LNCAP (cell line): ENCODE results near the gene GPR150.
A peak's percentile ranks its signal among the peaks of the same experiment; 100 is the strongest.

Source experiments
- TF ChIP-seq, protein P1 (sequence below): fragments of 450-650 bp; IDR thresholded peaks from 2 replicates; pipeline ENCODE4 v1.5.1; 2017; ENCODE audit warnings: mild to moderate bottlenecking

The GPR150 gene

DNA sequence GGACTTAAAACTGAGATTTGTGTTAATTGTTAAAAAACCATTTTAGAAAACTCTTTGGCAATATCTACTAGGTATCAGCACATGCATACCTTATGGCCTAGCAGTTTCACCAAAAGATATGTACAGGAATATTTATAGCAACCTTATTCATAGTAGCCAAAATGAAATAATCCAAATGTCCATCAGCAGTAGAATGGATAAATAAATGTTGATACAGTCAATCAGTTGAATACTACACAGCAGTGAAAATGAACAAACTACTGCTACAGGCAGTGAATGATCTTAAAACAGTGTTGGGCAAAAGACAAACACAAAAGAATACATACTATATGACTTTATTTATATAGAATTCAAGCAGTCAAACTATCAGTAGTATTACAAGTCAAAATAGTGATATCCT lies 43.1 kb downstream of the GPR150 start:
- TF ChIP-seq, protein P1, sequence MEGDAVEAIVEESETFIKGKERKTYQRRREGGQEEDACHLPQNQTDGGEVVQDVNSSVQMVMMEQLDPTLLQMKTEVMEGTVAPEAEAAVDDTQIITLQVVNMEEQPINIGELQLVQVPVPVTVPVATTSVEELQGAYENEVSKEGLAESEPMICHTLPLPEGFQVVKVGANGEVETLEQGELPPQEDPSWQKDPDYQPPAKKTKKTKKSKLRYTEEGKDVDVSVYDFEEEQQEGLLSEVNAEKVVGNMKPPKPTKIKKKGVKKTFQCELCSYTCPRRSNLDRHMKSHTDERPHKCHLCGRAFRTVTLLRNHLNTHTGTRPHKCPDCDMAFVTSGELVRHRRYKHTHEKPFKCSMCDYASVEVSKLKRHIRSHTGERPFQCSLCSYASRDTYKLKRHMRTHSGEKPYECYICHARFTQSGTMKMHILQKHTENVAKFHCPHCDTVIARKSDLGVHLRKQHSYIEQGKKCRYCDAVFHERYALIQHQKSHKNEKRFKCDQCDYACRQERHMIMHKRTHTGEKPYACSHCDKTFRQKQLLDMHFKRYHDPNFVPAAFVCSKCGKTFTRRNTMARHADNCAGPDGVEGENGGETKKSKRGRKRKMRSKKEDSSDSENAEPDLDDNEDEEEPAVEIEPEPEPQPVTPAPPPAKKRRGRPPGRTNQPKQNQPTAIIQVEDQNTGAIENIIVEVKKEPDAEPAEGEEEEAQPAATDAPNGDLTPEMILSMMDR: no peak

DNA sequence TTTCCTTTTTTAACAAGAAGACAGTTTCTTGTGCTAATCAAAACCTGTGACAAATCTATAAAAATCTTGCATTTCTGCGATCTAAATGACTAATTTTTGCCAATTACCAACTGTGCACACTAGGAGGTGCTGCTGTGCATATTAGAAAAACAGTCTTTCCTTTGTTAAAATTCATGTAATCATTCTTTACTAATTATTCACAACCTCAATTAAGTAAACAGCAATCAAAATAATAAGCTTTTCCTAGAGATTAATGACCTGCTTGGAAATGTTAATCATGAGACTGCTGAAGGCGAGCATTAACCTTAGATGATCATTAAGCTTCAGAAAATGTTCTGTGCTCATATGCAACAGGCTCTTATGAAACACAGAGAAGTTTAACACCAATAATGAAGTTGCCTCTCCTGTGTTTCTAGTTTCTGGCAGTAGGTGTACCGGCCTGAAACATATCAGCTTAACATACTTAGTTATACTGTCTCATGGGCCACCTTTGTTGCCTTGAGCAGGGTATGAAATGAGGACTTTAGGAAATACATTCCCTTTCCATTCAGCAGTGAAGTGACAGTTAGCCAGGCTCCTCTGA lies 44.4 kb downstream of the GPR150 start:
- TF ChIP-seq, protein P1: peak; percentile 89

DNA sequence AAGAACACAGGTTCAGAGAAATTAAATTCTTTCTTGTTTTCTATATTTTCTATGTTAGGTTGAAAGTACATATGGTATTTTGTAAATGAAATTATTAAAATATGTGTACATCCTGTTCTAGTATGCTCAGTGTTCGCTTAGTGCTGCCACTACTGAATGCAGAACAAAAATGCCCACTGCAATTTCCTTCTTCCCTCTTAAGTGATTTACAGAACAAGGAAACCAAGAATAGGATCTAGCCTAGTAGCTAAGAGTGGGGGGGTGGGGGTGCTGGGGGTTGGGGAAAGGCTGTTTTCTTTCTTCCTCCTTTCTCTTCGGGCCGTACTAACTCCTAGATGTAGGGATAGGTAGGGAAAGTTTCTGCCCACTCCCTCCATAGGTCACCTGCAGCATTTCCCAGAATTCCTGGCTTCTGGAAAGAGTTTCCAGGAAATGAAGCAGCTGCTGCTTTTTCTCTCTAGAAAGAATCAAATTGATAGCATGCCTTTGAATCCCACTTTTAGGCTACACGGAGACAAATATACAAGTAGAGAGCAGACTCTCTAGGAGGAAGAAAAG lies 47.3 kb downstream of the GPR150 start:
- TF ChIP-seq, protein P1: no peak

DNA sequence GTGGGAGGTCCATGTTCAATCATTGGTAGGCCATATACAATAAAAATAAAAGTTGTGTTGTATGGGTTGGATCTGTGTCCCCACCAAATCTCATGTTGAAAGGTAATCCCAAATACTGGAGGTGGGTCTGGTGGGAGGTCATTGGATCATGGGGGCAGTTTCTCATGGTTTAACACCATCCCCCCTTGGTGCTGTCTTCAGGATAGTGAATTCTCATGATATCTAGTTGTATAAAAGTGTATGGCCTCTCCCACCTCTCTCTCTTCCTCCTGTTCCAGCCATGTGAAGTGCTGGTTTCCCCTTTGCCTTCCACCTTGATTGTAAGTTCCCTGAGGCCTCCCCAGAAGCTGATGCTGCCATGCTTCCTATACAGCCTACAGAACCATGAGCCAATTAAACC lies 47.8 kb downstream of the GPR150 start:
- TF ChIP-seq, protein P1: no peak

DNA sequence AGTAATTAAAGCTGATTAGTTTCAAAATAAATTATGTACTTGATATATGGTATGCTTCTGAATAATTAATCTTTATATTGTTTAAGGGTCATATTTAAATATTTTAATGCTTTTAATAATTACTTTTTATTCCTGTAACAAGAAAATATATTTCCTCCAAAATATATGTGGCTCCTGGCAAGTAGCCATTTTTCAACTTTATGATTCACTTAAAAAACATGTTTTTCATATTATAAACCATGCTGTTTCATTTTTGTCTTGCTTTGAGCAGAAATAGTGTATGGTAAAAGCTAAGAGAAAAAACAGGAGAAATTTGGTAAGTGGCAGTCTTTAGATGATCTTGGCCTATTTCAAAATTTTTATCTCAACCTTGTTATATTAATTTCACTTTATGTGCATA lies 48.3 kb downstream of the GPR150 start:
- TF ChIP-seq, protein P1: no peak

DNA sequence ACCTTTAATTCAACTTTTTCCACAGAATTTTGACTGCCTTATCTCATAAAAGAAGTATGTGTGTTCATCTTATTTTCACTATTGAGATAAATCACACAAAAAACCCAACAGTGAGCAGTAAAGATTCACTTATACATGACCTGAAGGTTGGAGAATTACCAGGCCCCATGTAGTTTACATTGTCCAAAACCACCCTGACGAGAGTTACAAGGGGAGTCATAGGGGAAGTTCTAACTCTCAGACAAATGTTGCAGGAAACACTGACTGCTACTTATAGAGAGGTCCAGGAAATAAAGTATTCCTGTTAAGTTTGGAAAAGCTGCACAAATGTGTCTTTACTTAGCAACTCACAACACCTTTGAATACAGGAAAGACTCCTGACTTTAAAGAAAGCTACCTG lies 48.8 kb downstream of the GPR150 start:
- TF ChIP-seq, protein P1: no peak

DNA sequence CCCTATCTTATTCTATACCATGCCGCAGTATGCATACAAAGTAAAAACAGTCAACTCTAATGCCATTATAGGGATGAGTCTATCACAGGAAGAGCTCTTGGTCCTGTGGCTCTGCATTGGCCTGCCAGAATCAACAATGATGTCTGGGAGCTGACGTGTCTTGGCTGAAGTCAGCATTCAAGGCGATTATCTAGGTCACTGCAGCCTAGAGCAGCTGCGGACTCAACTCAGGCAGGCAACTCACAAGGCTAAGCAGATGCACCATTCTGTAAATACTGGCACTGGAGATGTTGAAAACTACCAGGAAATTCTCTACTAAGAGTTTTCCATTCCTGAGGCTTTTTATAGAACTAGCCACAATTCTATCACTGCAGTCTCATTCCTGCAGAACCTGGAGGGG lies 49.7 kb downstream of the GPR150 start:
- TF ChIP-seq, protein P1: no peak

DNA sequence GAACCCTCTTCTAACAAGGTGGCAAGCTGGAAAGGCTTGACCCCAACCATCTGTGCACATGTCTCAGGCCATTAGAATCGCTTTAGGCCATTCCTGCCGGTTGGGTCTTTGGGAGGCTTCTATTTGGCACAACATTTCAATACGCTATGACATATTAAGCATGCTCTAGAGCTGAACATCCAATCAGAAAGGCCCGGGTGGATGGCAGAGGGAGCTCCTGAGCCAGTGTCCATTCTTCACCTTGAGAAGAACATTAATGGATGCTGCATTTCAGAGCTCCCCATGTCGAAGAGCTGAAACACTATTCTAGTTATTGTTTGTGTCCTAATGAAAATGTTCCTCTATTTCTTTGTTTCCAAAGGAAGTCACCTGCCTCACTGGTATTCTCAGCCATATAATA lies 50.1 kb downstream of the GPR150 start:
- TF ChIP-seq, protein P1: no peak
